Measurements from ENCODE around the gene FOXE3. TPM values are rescaled to one million over a fixed set of nuclear protein-coding genes. Genes with fewer than 3 reads are reported as not detected.

Gene FOXE3
- total and polyA plus RNA-seq, 9 of the 15 experiments (the other 6 are each of a cell fraction or from before 2014, with no cell fraction given): not detected

DNA sequence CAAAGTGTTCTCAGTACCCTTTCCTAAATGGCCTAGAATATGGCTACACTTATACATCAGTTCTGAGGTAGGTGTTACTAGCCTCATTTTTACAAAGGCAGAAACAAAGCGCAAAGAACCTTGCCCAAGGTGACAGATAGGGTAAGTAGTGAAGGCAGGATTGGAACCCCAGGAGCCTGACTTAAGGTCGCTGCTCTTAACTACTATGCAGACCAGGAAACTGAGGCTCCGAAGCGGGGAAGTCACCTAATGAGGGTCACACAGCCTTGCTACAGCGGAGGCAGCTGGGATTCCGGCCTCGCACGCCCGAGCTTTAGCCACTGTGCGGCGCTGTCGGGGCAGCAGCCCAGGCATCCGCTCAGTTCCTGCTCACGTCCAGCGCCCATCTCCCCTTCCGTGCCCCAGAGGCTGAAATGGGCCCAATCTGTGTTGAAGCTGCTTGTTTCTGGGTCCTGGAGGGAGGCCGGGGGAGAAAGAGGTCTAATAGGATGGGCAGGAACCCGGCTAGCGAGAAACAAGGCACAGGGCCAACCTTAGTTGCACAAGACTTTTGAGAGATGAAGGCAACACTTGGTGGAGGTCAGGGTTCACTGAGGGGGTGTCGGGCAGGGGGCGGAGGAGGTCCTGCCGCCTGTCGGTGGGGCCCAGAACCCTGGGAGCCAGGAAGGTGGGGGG lies 20.4 kb downstream of the FOXE3 start (continued):
- TF ChIP-seq, protein P1, sequence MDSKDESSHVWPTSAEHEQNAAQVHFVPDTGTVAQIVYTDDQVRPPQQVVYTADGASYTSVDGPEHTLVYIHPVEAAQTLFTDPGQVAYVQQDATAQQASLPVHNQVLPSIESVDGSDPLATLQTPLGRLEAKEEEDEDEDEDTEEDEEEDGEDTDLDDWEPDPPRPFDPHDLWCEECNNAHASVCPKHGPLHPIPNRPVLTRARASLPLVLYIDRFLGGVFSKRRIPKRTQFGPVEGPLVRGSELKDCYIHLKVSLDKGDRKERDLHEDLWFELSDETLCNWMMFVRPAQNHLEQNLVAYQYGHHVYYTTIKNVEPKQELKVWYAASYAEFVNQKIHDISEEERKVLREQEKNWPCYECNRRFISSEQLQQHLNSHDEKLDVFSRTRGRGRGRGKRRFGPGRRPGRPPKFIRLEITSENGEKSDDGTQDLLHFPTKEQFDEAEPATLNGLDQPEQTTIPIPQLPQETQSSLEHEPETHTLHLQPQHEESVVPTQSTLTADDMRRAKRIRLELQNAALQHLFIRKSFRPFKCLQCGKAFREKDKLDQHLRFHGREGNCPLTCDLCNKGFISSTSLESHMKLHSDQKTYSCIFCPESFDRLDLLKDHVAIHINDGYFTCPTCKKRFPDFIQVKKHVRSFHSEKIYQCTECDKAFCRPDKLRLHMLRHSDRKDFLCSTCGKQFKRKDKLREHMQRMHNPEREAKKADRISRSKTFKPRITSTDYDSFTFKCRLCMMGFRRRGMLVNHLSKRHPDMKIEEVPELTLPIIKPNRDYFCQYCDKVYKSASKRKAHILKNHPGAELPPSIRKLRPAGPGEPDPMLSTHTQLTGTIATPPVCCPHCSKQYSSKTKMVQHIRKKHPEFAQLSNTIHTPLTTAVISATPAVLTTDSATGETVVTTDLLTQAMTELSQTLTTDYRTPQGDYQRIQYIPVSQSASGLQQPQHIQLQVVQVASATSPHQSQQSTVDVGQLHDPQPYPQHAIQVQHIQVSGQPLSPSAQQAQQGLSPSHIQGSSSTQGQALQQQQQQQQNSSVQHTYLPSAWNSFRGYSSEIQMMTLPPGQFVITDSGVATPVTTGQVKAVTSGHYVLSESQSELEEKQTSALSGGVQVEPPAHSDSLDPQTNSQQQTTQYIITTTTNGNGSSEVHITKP (IDR thresholded peaks at IDR 0.05; ENCODE audit: partially characterized antibody): no peak
- peak; percentile 50; the same call in 1 of the 2 replicates for TF ChIP-seq ARID1B (IDR thresholded peaks at IDR 0.05)
- TF ChIP-seq, protein P2, sequence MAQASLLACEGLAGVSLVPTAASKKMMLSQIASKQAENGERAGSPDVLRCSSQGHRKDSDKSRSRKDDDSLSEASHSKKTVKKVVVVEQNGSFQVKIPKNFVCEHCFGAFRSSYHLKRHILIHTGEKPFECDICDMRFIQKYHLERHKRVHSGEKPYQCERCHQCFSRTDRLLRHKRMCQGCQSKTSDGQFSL (CRISPR knock-in tag; IDR thresholded peaks at IDR 0.05): peak; percentile 81; the same call in 1 of the 2 replicates
- TF ChIP-seq, protein P2 (tag; IDR thresholded peaks at IDR 0.05): no peak
- TF ChIP-seq SREBF2 (CRISPR knock-in tag; IDR thresholded peaks at IDR 0.05): 0 out of 2 replicates have a peak, but pooled peaks have one; percentile 31
- peak; percentile 59; the same call in 1 of the 2 replicates for TF ChIP-seq SP1 (CRISPR knock-in tag; IDR thresholded peaks at IDR 0.05)
- TF ChIP-seq PHB (CRISPR knock-in tag; IDR thresholded peaks at IDR 0.05): no peak
- peak; percentile 91 for TF ChIP-seq SMC3 (conservative IDR thresholded peaks at IDR 0.05; ENCODE audit: insufficient read depth, low read depth, low read length)
- TF ChIP-seq ETV1 (tag; conservative IDR thresholded peaks at IDR 0.05; ENCODE audit: low read depth): peak; percentile 71
- TF ChIP-seq, protein P3, sequence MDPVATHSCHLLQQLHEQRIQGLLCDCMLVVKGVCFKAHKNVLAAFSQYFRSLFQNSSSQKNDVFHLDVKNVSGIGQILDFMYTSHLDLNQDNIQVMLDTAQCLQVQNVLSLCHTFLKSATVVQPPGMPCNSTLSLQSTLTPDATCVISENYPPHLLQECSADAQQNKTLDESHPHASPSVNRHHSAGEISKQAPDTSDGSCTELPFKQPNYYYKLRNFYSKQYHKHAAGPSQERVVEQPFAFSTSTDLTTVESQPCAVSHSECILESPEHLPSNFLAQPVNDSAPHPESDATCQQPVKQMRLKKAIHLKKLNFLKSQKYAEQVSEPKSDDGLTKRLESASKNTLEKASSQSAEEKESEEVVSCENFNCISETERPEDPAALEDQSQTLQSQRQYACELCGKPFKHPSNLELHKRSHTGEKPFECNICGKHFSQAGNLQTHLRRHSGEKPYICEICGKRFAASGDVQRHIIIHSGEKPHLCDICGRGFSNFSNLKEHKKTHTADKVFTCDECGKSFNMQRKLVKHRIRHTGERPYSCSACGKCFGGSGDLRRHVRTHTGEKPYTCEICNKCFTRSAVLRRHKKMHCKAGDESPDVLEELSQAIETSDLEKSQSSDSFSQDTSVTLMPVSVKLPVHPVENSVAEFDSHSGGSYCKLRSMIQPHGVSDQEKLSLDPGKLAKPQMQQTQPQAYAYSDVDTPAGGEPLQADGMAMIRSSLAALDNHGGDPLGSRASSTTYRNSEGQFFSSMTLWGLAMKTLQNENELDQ (CRISPR knock-in tag; IDR thresholded peaks at IDR 0.05; ENCODE audit: borderline replicate concordance): 0 out of 2 replicates have a peak, but pooled peaks have one; percentile 18
- 0 out of 2 replicates have a peak, but pooled peaks have one; percentile 46 for TF ChIP-seq CHD2 (IDR thresholded peaks at IDR 0.05; ENCODE audit: low read depth, low read length)
- peak; percentile 53; the same call in 1 of the 2 replicates for TF ChIP-seq OTX1 (CRISPR knock-in tag; IDR thresholded peaks at IDR 0.05)
- TF ChIP-seq DPF2 (IDR thresholded peaks at IDR 0.05): peak; percentile 53; the same call in 1 of the 2 replicates
- TF ChIP-seq TRIM28 (IDR thresholded peaks at IDR 0.05): 0 out of 2 replicates have a peak, but pooled peaks have one; percentile 41
- no peak for TF ChIP-seq ZNF444 (CRISPR knock-in tag; IDR thresholded peaks at IDR 0.05)
- TF ChIP-seq, protein P4, sequence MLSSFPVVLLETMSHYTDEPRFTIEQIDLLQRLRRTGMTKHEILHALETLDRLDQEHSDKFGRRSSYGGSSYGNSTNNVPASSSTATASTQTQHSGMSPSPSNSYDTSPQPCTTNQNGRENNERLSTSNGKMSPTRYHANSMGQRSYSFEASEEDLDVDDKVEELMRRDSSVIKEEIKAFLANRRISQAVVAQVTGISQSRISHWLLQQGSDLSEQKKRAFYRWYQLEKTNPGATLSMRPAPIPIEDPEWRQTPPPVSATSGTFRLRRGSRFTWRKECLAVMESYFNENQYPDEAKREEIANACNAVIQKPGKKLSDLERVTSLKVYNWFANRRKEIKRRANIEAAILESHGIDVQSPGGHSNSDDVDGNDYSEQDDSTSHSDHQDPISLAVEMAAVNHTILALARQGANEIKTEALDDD (IDR thresholded peaks at IDR 0.05): no peak
- TF ChIP-seq LARP7 (IDR thresholded peaks at IDR 0.05): no peak; the same call in 1 of the 2 replicates
- peak; percentile 45 to 79 for TF ChIP-seq RAD21 (CRISPR knock-in tag; conservative IDR thresholded peaks at IDR 0.05 in 1 of 2, IDR thresholded peaks at IDR 0.05 in 1 of 2)
- TF ChIP-seq CEBPB (tag; IDR thresholded peaks at IDR 0.05): peak; percentile 92
- peak; percentile 26; the same call in 1 of the 2 replicates for TF ChIP-seq HCFC1 (IDR thresholded peaks at IDR 0.05; ENCODE audit: low read depth, low read length)

Measured in K562 (cell line).